Measurements from ENCODE around the gene ERC1.
"Not testable (repeated sequence)": the region's sequence is repeated elsewhere in the genome, so short reads cannot be mapped to it uniquely, and the experiment has no call there.

The ERC1 gene

GRCh38 chr12:1186298-1186697 is 195.3 kb downstream of the ERC1 start:
- DNase-seq (ENCODE audit: low spot score) = no peak

- no peak for DNase-seq (ENCODE audit: low spot score)
These were observed 197.0 kb downstream of the ERC1 start for GRCh38 chr12:1188016-1188415.

GRCh38 chr12:1189163-1189562 is 198.1 kb downstream of the ERC1 start:
- no peak for DNase-seq (ENCODE audit: low spot score)

GRCh38 chr12:1195513-1195912 is 204.5 kb downstream of the ERC1 start:
- DNase-seq (ENCODE audit: low spot score) = no peak

GRCh38 chr12:1197264-1198018 is 206.4 kb downstream of the ERC1 start:
- peak; percentile 28 for DNase-seq (ENCODE audit: low spot score)

GRCh38 chr12:1198854-1199253 is 207.8 kb downstream of the ERC1 start:
- DNase-seq (ENCODE audit: low spot score) = not testable (repeated sequence)

GRCh38 chr12:1199700-1200099 is 208.7 kb downstream of the ERC1 start:
- DNase-seq (ENCODE audit: low spot score) = no peak

- DNase-seq (ENCODE audit: low spot score) = no peak
These were observed 210.0 kb downstream of the ERC1 start for GRCh38 chr12:1201030-1201429.

GRCh38 chr12:1201886-1202285 is 210.9 kb downstream of the ERC1 start:
- DNase-seq (ENCODE audit: low spot score) = no peak

GRCh38 chr12:1203735-1204019 is 212.7 kb downstream of the ERC1 start:
- DNase-seq (ENCODE audit: low spot score) = no peak

- no peak for DNase-seq (ENCODE audit: low spot score)
These were observed 213.6 kb downstream of the ERC1 start for GRCh38 chr12:1204581-1205121.

GRCh38 chr12:1205512-1206060 is 214.6 kb downstream of the ERC1 start:
- peak; percentile 20 for DNase-seq (ENCODE audit: low spot score)

GRCh38 chr12:1206118-1206734 is 215.2 kb downstream of the ERC1 start:
- DNase-seq (ENCODE audit: low spot score) = no peak

- DNase-seq (ENCODE audit: low spot score) = no peak
These were observed 216.3 kb downstream of the ERC1 start for GRCh38 chr12:1207276-1207675.

GRCh38 chr12:1208719-1209118 is 217.7 kb downstream of the ERC1 start:
- not testable (repeated sequence) for DNase-seq (ENCODE audit: low spot score)

- no peak for DNase-seq (ENCODE audit: low spot score)
These were observed 221.5 kb downstream of the ERC1 start for GRCh38 chr12:1212526-1212925.

- no peak for DNase-seq (ENCODE audit: low spot score)
These were observed 222.2 kb downstream of the ERC1 start for GRCh38 chr12:1213205-1213604.

- no peak for DNase-seq (ENCODE audit: low spot score)
These were observed 222.7 kb downstream of the ERC1 start for GRCh38 chr12:1213618-1214205.

- DNase-seq (ENCODE audit: low spot score) = no peak
These were observed 225.5 kb downstream of the ERC1 start for GRCh38 chr12:1216560-1216959.

- DNase-seq (ENCODE audit: low spot score) = peak; percentile 67
These were observed 226.3 kb downstream of the ERC1 start for GRCh38 chr12:1217191-1217949.

GRCh38 chr12:1218369-1218768 is 227.3 kb downstream of the ERC1 start:
- DNase-seq (ENCODE audit: low spot score) = no peak

All from AG20443 (cell line).